Natural killer cell (primary cell): ENCODE measurements around the gene TMEM121B. TPM values are rescaled to one million over a fixed set of nuclear protein-coding genes. Genes with fewer than 3 reads are reported as not detected.

ENCODE experiments used
- ATAC-seq, 3 donors: fragments of 150-1000 bp in 2 of 3; fragments of 200-7000 bp in 1 of 3; cut with Tn5 transposase; 1 replicate in 1 of 3; 2 replicates in 2 of 3; pipeline ENCODE4 v1.10.0; 2021; ENCODE audit warnings: mild to moderate bottlenecking in 2 of 3, moderate library complexity in 2 of 3
- DNase-seq, 2 donors: peaks; one replicate each; pipeline versions ENCODE4 v3.0.0 to v3.0.0-alpha.2; 2013 to 2021; ENCODE audit warnings: mixed read lengths in 1 of 2
- H3K27ac ChIP-seq: one replicate; pipeline ENCODE4 v1.5.1; 2013; ENCODE audit warnings: mild to moderate bottlenecking, low read length
- H3K27me3 ChIP-seq: one replicate; pipeline ENCODE4 v1.6.1; 2013; ENCODE audit warnings: low read length; ENCODE audit not compliant: control insufficient read depth, insufficient read depth
- H3K36me3 ChIP-seq: one replicate; pipeline ENCODE4 v1.6.1; 2013; ENCODE audit warnings: low read length; ENCODE audit not compliant: control insufficient read depth, insufficient read depth
- H3K4me1 ChIP-seq: one replicate; pipeline ENCODE4 v1.6.1; 2013; ENCODE audit warnings: low read length; ENCODE audit not compliant: control insufficient read depth, insufficient read depth
- H3K4me3 ChIP-seq: one replicate; pipeline ENCODE4 v1.5.1; 2013; ENCODE audit warnings: low read length
- H3K9me3 ChIP-seq: one replicate; pipeline ENCODE4 v1.6.1; 2013; ENCODE audit warnings: low read length; ENCODE audit not compliant: control insufficient read depth, insufficient read depth
- H3K27ac Mint-ChIP-seq, 2 donors: one replicate each; pipeline ENCODE4 v1.8.0; 2022; ENCODE audit warnings: mild to moderate bottlenecking in 2 of 2, mixed read lengths in 2 of 2, moderate library complexity in 1 of 2
- H3K27me3 Mint-ChIP-seq, 2 donors: one replicate each; pipeline ENCODE4 v1.8.0; 2022; ENCODE audit warnings: low read depth in 2 of 2, mixed read lengths in 2 of 2
- H3K36me3 Mint-ChIP-seq: one replicate; pipeline ENCODE4 v1.8.0; 2022; ENCODE audit warnings: mixed read lengths
- H3K4me1 Mint-ChIP-seq, 2 donors: one replicate each; pipeline ENCODE4 v1.8.0; 2022; ENCODE audit warnings: mixed read lengths in 2 of 2
- H3K4me3 Mint-ChIP-seq: one replicate; pipeline ENCODE4 v1.8.0; 2022; ENCODE audit warnings: mild to moderate bottlenecking, moderate library complexity, mixed read lengths
- H3K9me3 Mint-ChIP-seq, 2 donors: one replicate each; pipeline ENCODE4 v1.8.0; 2022; ENCODE audit warnings: mixed read lengths in 2 of 2
- CTCF ChIP-seq: fragments of 200-600 bp; IDR thresholded peaks from one replicate; pipeline ENCODE4 v1.8.0; 2022; ENCODE audit warnings: antibody characterized with exemption
- WGBS: methylation state at CpG from one replicate; pipeline ENCODE4 v1.1.7; 2013; ENCODE audit warnings: missing lambda C conversion rate; ENCODE audit not compliant: insufficient coverage; 5-methylcytosine and 5-hydroxymethylcytosine counted together
- intact Hi-C: fragments of 100-400 bp; cut with micrococcal nuclease; formaldehyde crosslinking; loops from one replicate; pipeline ENCODE4 v1.14.2; 2022
- total RNA-seq, 4 donors: library from RNA; stranded (reverse); fragments of 120-200 nt in 1 of 4; gene quantifications; one replicate each; pipeline versions ENCODE4 v1.2.3 to v1.2.4, GENCODE V29; 2013 to 2022

TMEM121B gene
- total RNA-seq, 3 donors from 2014 or later (not counting 1 experiment from before 2014, with no cell fraction given): 0.18 to 0.35 TPM; not detected in 1

GRCh38 chr22:17158568-17159503 is 37.7 kb upstream of the TMEM121B start, which contains the start of gene HDHD5:
Gene HDHD5 (minus strand): TSS chr22:17159277. CDS start chr22:17159251, 26 bp downstream.
- H3K4me3 Mint-ChIP-seq: peak within 1 kb of the TSS; percentile 93
- H3K27me3 ChIP-seq: no peaks in the 10 kb centered on the region
- no peaks in the 10 kb centered on the region for H3K9me3 Mint-ChIP-seq
- H3K36me3 ChIP-seq: no peaks in the 10 kb centered on the region
- peak within 1 kb of the TSS; percentile 77 for H3K4me3 ChIP-seq
- H3K27ac ChIP-seq: peak within 1 kb of the TSS; percentile 62
- no peaks in the 10 kb centered on the region for H3K9me3 ChIP-seq
- DNase-seq (peak; percentile 84 to 94), ATAC-seq (peak; percentile 93 to 97 (median 95))
- intact Hi-C loops: loop anchor here (1.0 to 10.0 kb wide), 2 partner anchors 75 to 916 kb away; partner anchors contain the start of genes IL17RA and PEX26
- H3K4me1 ChIP-seq: peaks cover 24% of the 10 kb centered on the region
- under 1% methylated on average over 113 of the region's 114 CpGs for WGBS
- no peak for TF ChIP-seq CTCF
- H3K27me3 Mint-ChIP-seq: no peaks in the 10 kb centered on the region
- peaks cover 12 to 16% of the 10 kb centered on the region in 2 donors for H3K4me1 Mint-ChIP-seq
- H3K36me3 Mint-ChIP-seq: no peaks in the 10 kb centered on the region
- H3K27ac Mint-ChIP-seq: peak within 1 kb of the TSS; percentile 48 to 74

- intact Hi-C loops: loop anchor here (10.0 kb wide), 1 partner anchor 917 kb away; the partner anchor contains the start of gene PEX26
- Histone ChIP-seq H3K9me3 (no peaks in the 10 kb centered on the region), H3K27ac (no peak overlapping the region), H3K4me3 (peak overlapping the region; percentile 72), H3K36me3 (no peaks in the 10 kb centered on the region), H3K4me1 (peaks cover 24% of the 10 kb centered on the region), H3K27me3 (no peaks in the 10 kb centered on the region)
- Mint-ChIP-seq H3K36me3 (no peaks in the 10 kb centered on the region), H3K27ac (peak overlapping the region; percentile 46 to 74), H3K27me3 (no peaks in the 10 kb centered on the region), H3K4me1 (peaks cover 12 to 16% of the 10 kb centered on the region in 2 donors), H3K9me3 (no peaks in the 10 kb centered on the region), H3K4me3 (peak overlapping the region; percentile 93)
- DNase-seq (no peak), ATAC-seq (no peak)
- no peak for TF ChIP-seq CTCF
- 60% methylated on average over 17 of the region's 17 CpGs for WGBS
Observed at GRCh38 chr22:17158176-17158567, 37.0 kb upstream of the TMEM121B start.

GRCh38 chr22:17157714-17158113 is 36.6 kb upstream of the TMEM121B start:
- Histone ChIP-seq H3K27me3 (no peaks in the 10 kb centered on the region), H3K9me3 (no peaks in the 10 kb centered on the region), H3K4me3 (no peak overlapping the region), H3K27ac (no peak overlapping the region), H3K36me3 (no peaks in the 10 kb centered on the region), H3K4me1 (peaks cover 24% of the 10 kb centered on the region)
- Mint-ChIP-seq H3K9me3 (no peaks in the 10 kb centered on the region), H3K27ac (peak overlapping the region in 1 of 2 donors; percentile 46), H3K4me1 (peaks cover 12 to 16% of the 10 kb centered on the region in 2 donors), H3K27me3 (no peaks in the 10 kb centered on the region), H3K4me3 (peak overlapping the region; percentile 93), H3K36me3 (no peaks in the 10 kb centered on the region)
- no peak for ATAC-seq
- no peak for DNase-seq
- intact Hi-C loops: loop anchor here (10.0 kb wide), 1 partner anchor 917 kb away; the partner anchor contains the start of gene PEX26
- 100% methylated on average over 3 of the region's 3 CpGs for WGBS
- no peak for TF ChIP-seq CTCF
